Transverse colon (tissue), 4 donors: ENCODE results near the gene C2orf15. TPM values are rescaled to one million over a fixed set of nuclear protein-coding genes. Genes with fewer than 3 reads are reported as not detected.

Source experiments
- DNase-seq: peaks from one replicate; pipeline ENCODE4 v3.0.0-alpha.2; 2019
- H3K27ac ChIP-seq, 4 donors: fragments of 200-600 bp; sonication (generic); 2 replicates each; pipeline ENCODE4 v1.5.1; 2016 to 2018; ENCODE audit warnings: inconsistent platforms in 4 of 4
- H3K27me3 ChIP-seq: fragments of 200-600 bp; sonication (generic); 2 replicates; pipeline ENCODE4 v1.5.1; 2017; ENCODE audit warnings: inconsistent platforms
- H3K36me3 ChIP-seq, 4 donors: fragments of 200-600 bp; sonication (generic); 2 replicates each; pipeline ENCODE4 v1.5.1; 2017 to 2019; ENCODE audit warnings: inconsistent platforms in 4 of 4
- H3K4me1 ChIP-seq, 4 donors: fragments of 200-600 bp; sonication (generic); 2 replicates each; pipeline ENCODE4 v1.5.1; 2017 to 2020; ENCODE audit warnings: inconsistent platforms in 4 of 4
- H3K4me3 ChIP-seq, 4 donors: fragments of 200-600 bp; sonication (generic); 1 replicate in 1 of 4; 2 replicates in 3 of 4; pipeline versions ENCODE4 v1.5.1 to v1.6.1; 2017 to 2019; ENCODE audit warnings: inconsistent platforms in 4 of 4
- H3K9me3 ChIP-seq, 2 donors: fragments of 200-600 bp; sonication (generic); 2 replicates each; pipeline ENCODE4 v1.5.1; 2017 to 2019; ENCODE audit warnings: inconsistent platforms in 2 of 2
- EP300 ChIP-seq: sonication (generic); formaldehyde crosslinking; IDR thresholded peaks from one replicate; pipeline ENCODE4 v1.6.1; 2017; ENCODE audit warnings: antibody characterized with exemption, low read depth
- POLR2A ChIP-seq: fragments of 450-650 bp; IDR thresholded peaks from one replicate; pipeline ENCODE4 v1.6.1; 2016; ENCODE audit warnings: antibody characterized with exemption, mild to moderate bottlenecking, moderate library complexity
- POLR2AphosphoS5 ChIP-seq, 3 donors: sonication (generic); formaldehyde crosslinking; IDR thresholded peaks; one replicate each; pipeline ENCODE4 v1.6.1; 2016; ENCODE audit warnings: antibody characterized with exemption in 3 of 3
- WGBS, 2 donors: methylation state at CpG; one replicate each; pipeline ENCODE4 v1.1.5; 2018; ENCODE audit warnings: low coverage in 1 of 2; 5-methylcytosine and 5-hydroxymethylcytosine counted together
- in situ Hi-C, 4 donors: fragments of 200-750 bp; cut with MboI; loops; one replicate each; pipeline versions ENCODE4 v1.15.0 to v1.15.1; 2017; ENCODE audit warnings: low sequenced_read_pairs in 3 of 4, low pct_ligation_motif_present in 1 of 4, low pct_unique_long_range_greater_than_20kb in 1 of 4
- intact Hi-C: fragments of 100-400 bp; cut with DNase I; formaldehyde crosslinking; loops from one replicate; pipeline ENCODE4 v1.15.1; 2023; ENCODE audit warnings: low total_unique reads
- total RNA-seq, 4 donors: library from RNA; depleted of rRNA; stranded (reverse); fragments of >200 nt; gene quantifications; one replicate each; pipeline ENCODE4 v1.1.0, GENCODE V29; 2016
- TF ChIP-seq, protein P1 (sequence below), 5 experiments: fragments of 200-600 bp in 3 of 5; fragments of 450-650 bp in 2 of 5; sonication (generic) in 3 of 5; IDR thresholded peaks; 1 replicate in 2 of 5; 2 replicates in 3 of 5; pipeline ENCODE4 v1.5.1; 2016 to 2017; ENCODE audit warnings: antibody characterized with exemption in 5 of 5, inconsistent platforms in 3 of 5, mild to moderate bottlenecking in 2 of 5, moderate library complexity in 1 of 5

C2orf15 gene
- total RNA-seq, 4 donors from 2014 or later = 0.82 to 3.7 (median 1.8) TPM; not detected in 1

DNA sequence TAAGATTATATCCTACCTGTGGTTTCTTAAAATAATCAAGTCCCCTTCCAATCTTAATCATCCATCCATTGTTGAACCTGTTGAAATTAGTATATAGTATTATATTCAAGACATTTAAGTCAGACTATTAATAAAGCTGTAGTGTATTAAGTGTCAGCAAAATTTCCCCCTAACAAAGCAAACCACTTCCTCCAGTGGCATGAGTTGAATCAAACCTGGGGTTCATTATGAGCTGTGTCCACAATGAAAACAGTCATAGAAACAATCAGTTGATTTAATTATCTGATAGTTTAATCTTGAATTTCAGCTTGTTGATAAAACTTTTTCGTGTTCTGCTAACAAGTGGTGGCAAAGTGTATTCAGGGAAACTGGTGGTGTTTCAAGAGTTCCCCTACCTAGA, 28.0 kb downstream of the C2orf15 start:
- DNase-seq = no peak
- Histone ChIP-seq H3K4me3 (no peak overlapping the region), H3K27me3 (no peaks in the 10 kb centered on the region), H3K9me3 (no peaks in the 10 kb centered on the region), H3K4me1 (no peaks in the 10 kb centered on the region), H3K36me3 (peaks cover 0 to 39% (median 16%) of the 10 kb centered on the region in 4 donors), H3K27ac (no peak overlapping the region)
- in situ Hi-C loops = no loop called here
- 58 to 83% methylated on average over 1 of the region's 1 CpG for WGBS, 2 donors
- TF ChIP-seq, protein P1, sequence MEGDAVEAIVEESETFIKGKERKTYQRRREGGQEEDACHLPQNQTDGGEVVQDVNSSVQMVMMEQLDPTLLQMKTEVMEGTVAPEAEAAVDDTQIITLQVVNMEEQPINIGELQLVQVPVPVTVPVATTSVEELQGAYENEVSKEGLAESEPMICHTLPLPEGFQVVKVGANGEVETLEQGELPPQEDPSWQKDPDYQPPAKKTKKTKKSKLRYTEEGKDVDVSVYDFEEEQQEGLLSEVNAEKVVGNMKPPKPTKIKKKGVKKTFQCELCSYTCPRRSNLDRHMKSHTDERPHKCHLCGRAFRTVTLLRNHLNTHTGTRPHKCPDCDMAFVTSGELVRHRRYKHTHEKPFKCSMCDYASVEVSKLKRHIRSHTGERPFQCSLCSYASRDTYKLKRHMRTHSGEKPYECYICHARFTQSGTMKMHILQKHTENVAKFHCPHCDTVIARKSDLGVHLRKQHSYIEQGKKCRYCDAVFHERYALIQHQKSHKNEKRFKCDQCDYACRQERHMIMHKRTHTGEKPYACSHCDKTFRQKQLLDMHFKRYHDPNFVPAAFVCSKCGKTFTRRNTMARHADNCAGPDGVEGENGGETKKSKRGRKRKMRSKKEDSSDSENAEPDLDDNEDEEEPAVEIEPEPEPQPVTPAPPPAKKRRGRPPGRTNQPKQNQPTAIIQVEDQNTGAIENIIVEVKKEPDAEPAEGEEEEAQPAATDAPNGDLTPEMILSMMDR (IDR thresholded peaks at IDR 0.05) = no peak
- no peak for TF ChIP-seq EP300
- no peak for TF ChIP-seq POLR2A
- no peak for TF ChIP-seq POLR2AphosphoS5 (IDR thresholded peaks at IDR 0.05)
- intact Hi-C loops = no loop called here

DNA sequence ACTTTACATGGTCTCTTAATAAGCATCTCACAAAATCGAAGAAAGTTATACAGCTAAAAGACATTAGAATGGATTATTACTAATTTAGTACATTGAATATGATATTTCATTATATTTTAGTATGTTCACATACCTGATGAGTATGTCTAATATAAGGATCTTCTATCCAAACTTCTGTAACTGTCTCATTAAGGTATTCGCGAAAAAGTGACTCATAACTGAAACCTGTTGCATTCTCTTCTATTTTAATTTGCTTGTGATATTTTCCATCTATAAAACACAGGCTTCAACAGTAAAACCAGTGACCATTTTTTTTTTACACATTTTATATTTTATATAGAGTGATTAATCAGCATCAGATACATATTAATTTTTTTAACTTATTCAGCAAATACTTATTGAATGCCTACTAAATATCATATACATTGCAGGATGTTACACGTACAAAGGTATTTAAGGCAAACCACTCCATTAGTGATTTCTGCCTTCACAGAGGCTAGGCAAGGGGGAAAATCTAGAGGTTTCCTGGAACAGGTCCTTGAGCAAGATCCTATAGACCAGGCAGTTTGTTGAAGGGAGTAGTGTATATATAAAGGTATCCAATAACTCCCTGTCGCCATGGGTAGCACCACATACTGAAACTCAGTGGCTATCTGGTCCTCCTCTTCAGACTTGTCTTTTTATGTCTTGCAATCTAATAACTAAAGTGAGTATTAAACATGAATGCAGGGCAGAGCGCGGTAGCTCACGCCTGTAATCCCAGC, 30.1 kb downstream of the C2orf15 start:
- no peaks in the 10 kb centered on the region for H3K9me3 ChIP-seq
- no peak overlapping the region for H3K27ac ChIP-seq
- H3K27me3 ChIP-seq = no peaks in the 10 kb centered on the region
- TF ChIP-seq, protein P1 (IDR thresholded peaks at IDR 0.05) = no peak
- no peak for TF ChIP-seq EP300
- no peak for TF ChIP-seq POLR2AphosphoS5 (IDR thresholded peaks at IDR 0.05)
- TF ChIP-seq POLR2A = no peak
- no peaks in the 10 kb centered on the region for H3K4me1 ChIP-seq
- H3K36me3 ChIP-seq = peaks cover 0 to 39% (median 16%) of the 10 kb centered on the region in 4 donors
- intact Hi-C loops = no loop called here
- no peak overlapping the region for H3K4me3 ChIP-seq
- in situ Hi-C loops = no loop called here
- WGBS, 2 donors = 92 to 95% methylated on average over 8 of the region's 8 CpGs
- no peak for DNase-seq

DNA sequence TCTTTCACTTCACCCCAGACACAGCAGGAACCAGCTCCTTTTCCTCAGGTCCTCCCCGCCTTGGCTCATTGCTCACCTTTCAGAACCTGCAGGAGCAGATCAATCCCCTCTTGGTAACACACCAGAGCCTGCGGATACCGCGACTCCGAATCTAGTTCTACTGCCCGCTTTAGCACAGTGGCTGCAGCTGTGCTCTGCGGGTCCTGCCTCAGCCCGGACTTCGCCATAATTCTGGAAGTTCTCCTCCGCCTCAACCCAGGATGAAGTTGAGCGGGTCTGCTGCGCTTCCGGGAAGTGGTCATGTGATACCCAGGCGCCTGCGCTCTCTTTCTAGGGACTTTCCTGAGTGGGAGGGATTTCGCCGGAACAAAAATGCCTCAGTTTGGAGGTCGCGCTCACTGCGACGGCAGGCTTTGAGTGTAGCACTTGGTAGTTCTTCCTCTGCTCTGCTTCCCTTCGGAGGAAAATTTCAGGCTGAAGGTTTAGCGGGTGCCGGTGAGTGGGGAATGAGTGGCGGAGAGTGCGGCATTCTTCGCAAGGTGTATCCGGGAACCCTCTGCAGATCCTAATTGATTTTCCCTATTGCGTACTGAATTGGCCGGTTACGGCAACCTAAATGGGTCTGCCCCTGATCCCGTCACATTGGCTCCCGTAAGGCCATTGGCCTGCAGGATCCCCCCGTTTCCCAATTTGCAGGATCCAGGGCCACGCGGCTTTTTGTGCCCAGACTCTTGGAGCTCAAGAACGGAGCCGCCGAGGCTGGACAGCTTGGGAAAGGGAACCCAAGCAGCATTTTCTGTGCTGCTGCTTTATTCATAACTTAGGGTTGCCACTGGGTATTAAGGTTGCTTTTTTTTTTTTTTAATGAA, 39.5 kb downstream of the C2orf15 start, which contains the start of the genes MITD1 and MRPL30:
Gene MITD1, minus strand, starts transcription at position 304 of the 869 bp plus-strand sequence. Its CDS starts 77 bp downstream, at position 227.
Gene MRPL30, plus strand, starts transcription at position 430 of the 869 bp plus-strand sequence. CDS start 5,020 bp downstream, outside the sequence.
- WGBS, 2 donors = 0 to 1% methylated on average over 23 to 39 of the region's 39 CpGs
- intact Hi-C loops = no loop called here
- no peaks in the 10 kb centered on the region for H3K36me3 ChIP-seq
- H3K4me3 ChIP-seq = peak within 1 kb of the TSS; percentile 57 to 86 (median 67)
- H3K4me1 ChIP-seq = peaks cover 18 to 39% (median 23%) of the 10 kb centered on the region in 4 donors
- peak within 1 kb of the TSS; percentile 81 to 87 (median 84) for H3K27ac ChIP-seq
- H3K9me3 ChIP-seq = no peaks in the 10 kb centered on the region
- H3K27me3 ChIP-seq = no peaks in the 10 kb centered on the region
- in situ Hi-C loops = loop anchor here (10.0 to 25.0 kb wide), 3 partner anchors 154 to 306 kb away; partner anchors contain the start of genes EIF5B (in 3 of the 4), REV1 (in 3 of the 4) and TXNDC9 (in 3 of the 4)
- DNase-seq = peak; percentile 93
- TF ChIP-seq, protein P1 (IDR thresholded peaks at IDR 0.05) = no peak
- TF ChIP-seq POLR2AphosphoS5 (IDR thresholded peaks at IDR 0.05) = peak; percentile 92 to 93 (median 93)
- TF ChIP-seq EP300 = no peak
- peak; percentile 87 for TF ChIP-seq POLR2A
